K562 (cell line): ENCODE results near the gene ECE2. TPM values are rescaled to one million over a fixed set of nuclear protein-coding genes. Genes with fewer than 3 reads are reported as not detected.

Experiments
- BRF2 ChIP-seq: IDR thresholded peaks from 3 replicates; pipeline ENCODE4 v1.6.1; 2011; ENCODE audit warnings: borderline replicate concordance, mild to moderate bottlenecking; ENCODE audit not compliant: insufficient read length, insufficient read depth
- CBFA2T3 ChIP-seq: fragments of 450-650 bp; IDR thresholded peaks from 2 replicates; pipeline ENCODE4 v1.6.1; 2017
- CXXC5 ChIP-seq: fragments of 250-450 bp; sonication (Bioruptor Pico); IDR thresholded peaks from 2 replicates; pipeline ENCODE4 v1.8.0; 2022; ENCODE audit warnings: inconsistent platforms, mild to moderate bottlenecking, moderate library complexity
- HSF4 ChIP-seq: fragments of 250-450 bp; sonication (Bioruptor Pico); IDR thresholded peaks from 2 replicates; pipeline ENCODE4 v2.1.2; 2022; ENCODE audit warnings: mild to moderate bottlenecking, moderate library complexity, borderline replicate concordance
- MAFG ChIP-seq: fragments of 450-650 bp; conservative IDR thresholded peaks from 2 replicates; pipeline ENCODE4 v1.6.1; 2016; ENCODE audit warnings: missing genetic modification characterization, missing compliant biosample characterization
- MAFK ChIP-seq: IDR thresholded peaks from 2 replicates; pipeline ENCODE4 v1.6.1; 2011; ENCODE audit warnings: low read length, improper control_type of control experiment
- MCM2 ChIP-seq: fragments of 450-650 bp; IDR thresholded peaks from 2 replicates; pipeline ENCODE4 v1.6.1; 2017; ENCODE audit warnings: low read depth, mild to moderate bottlenecking
- NCOR1 ChIP-seq: fragments of 450-650 bp; IDR thresholded peaks from 2 replicates; pipeline ENCODE4 v1.6.1; 2016; ENCODE audit warnings: mild to moderate bottlenecking, moderate library complexity
- NFXL1 ChIP-seq: fragments of 450-650 bp; formaldehyde crosslinking; IDR thresholded peaks from 2 replicates; pipeline ENCODE4 v1.4.0; 2021; ENCODE audit warnings: mild to moderate bottlenecking
- NR2C2 ChIP-seq, 2 experiments: fragments of 200-800 bp in 1 of 2; sonication (Bioruptor generic) in 1 of 2; sonication (generic) in 1 of 2; formaldehyde crosslinking in 1 of 2; IDR thresholded peaks; 2 replicates each; pipeline versions ENCODE4 v1.6.1 to v1.8.0; 2016 to 2022; ENCODE audit warnings: mild to moderate bottlenecking in 1 of 2, missing compliant biosample characterization in 1 of 2, missing genetic modification characterization in 1 of 2, missing genetic modification reagents in 1 of 2
- PRMT5 ChIP-seq: sonication (generic); formaldehyde crosslinking; IDR thresholded peaks from 2 replicates; pipeline ENCODE4 v1.5.0; 2020; ENCODE audit warnings: missing genetic modification reagents
- SUPT5H ChIP-seq: fragments of 450-650 bp; IDR thresholded peaks from 2 replicates; pipeline ENCODE4 v1.6.1; 2016
- TCF7 ChIP-seq: sonication (generic); IDR thresholded peaks from 2 replicates; pipeline ENCODE4 v1.6.1; 2016; ENCODE audit warnings: antibody characterized with exemption, borderline replicate concordance
- ZBTB7A ChIP-seq: IDR thresholded peaks from 2 replicates; pipeline ENCODE4 v1.6.1; 2011; ENCODE audit warnings: low read depth, mild to moderate bottlenecking, low read length, moderate library complexity, borderline replicate concordance; ENCODE audit not compliant: control insufficient read depth
- ZFP1 ChIP-seq: fragments of 450-650 bp; formaldehyde crosslinking; IDR thresholded peaks from 2 replicates; pipeline ENCODE4 v1.4.0; 2020; ENCODE audit warnings: mild to moderate bottlenecking, mixed read lengths
- ZNF311 ChIP-seq: fragments of 250-450 bp; sonication (Bioruptor Pico); IDR thresholded peaks from 2 replicates; pipeline ENCODE4 v1.4.0; 2020; ENCODE audit warnings: mild to moderate bottlenecking, moderate library complexity
- ZNF436 ChIP-seq: fragments of 250-450, 450-650 bp; sonication (Bioruptor Pico); formaldehyde crosslinking; IDR thresholded peaks from 2 replicates; pipeline ENCODE4 v1.7.0; 2020; ENCODE audit warnings: mild to moderate bottlenecking
- ZNF785 ChIP-seq: fragments of 250-450 bp; sonication (Bioruptor Pico); IDR thresholded peaks from 2 replicates; pipeline ENCODE4 v1.4.0; 2020; ENCODE audit warnings: mild to moderate bottlenecking
- ZNF79 ChIP-seq: fragments of 250-450 bp; sonication (Bioruptor Pico); IDR thresholded peaks from 2 replicates; pipeline ENCODE4 v1.4.0; 2020; ENCODE audit warnings: low read depth, mild to moderate bottlenecking, moderate library complexity
- polyA plus RNA-seq, 8 experiments: library from polyadenylated mRNA; depleted of rRNA in 4 of 8; stranded (reverse) in 5 of 8; unstranded in 3 of 8; fragments of >200 nt; fragmentation: Nextera tagmentation in 2 of 8; fragmentation: Illumina TruSeq in 1 of 8; extraction: Ambion mirVana in 2 of 8; extraction: Trizol in 1 of 8; gene quantifications; 2 replicates each; pipeline versions ENCODE4 v1.2.1 to v1.2.3, GENCODE V29; 2011 to 2014; ENCODE audit warnings: inconsistent platforms in 1 of 8, missing spikeins in 1 of 8
- total RNA-seq, 7 experiments: library from RNA; depleted of rRNA in 6 of 7; stranded (reverse); fragments of >200 nt in 6 of 7; fragmentation: Illumina TruSeq in 2 of 7; extraction: Trizol in 2 of 7; gene quantifications; 2 replicates each; pipeline versions ENCODE4 v1.2.1 to v1.2.3, GENCODE V29; 2011 to 2021; ENCODE audit warnings: low replicate concordance in 1 of 7
- TF ChIP-seq, protein P1 (sequence below), 2 experiments: IDR thresholded peaks; 2 replicates each; pipeline ENCODE4 v1.6.1; 2011; ENCODE audit warnings: borderline replicate concordance in 1 of 2, control low read depth in 1 of 2, low read depth in 1 of 2, low read length in 1 of 2, mild to moderate bottlenecking in 1 of 2, mixed read lengths in 1 of 2, moderate library complexity in 1 of 2; ENCODE audit not compliant: insufficient read depth in 1 of 2, insufficient read length in 1 of 2, poor library complexity in 1 of 2, severe bottlenecking in 1 of 2; ENCODE audit errors: extremely low read depth in 1 of 2

ECE2 gene
- total and polyA plus RNA-seq, 9 of the 15 experiments (the other 6 are each of a cell fraction or from before 2014, with no cell fraction given), result not detected

DNA sequence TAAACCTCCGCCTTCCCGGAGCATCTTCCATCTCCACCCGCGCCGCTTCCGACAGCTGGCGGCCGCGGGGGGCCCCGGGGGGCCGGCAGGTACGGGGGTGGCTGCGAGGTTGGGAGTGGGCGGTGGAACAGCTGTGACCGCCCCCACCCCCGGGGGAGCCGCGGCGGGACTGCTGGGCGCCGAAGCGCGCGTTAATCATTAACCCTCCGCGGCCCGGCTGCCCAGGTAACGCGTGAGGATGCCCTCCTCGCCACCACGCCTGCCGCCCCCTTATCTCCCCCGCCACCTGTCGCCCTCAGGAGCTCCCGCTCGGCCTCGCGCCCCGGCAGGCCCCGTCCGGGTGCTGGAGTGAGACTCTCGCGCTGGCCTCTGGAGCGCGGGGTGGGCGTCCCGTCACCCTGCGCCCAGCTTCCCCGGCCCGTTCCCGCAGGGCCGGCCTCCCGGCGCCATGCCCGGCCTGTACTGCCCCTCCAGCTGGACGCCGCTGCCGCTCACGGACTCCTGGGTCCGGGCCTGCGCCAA is 45.7 kb upstream of the ECE2 start (continued):
- no peak for TF ChIP-seq MAFG
- no peak for TF ChIP-seq TCF7
- no peak for TF ChIP-seq NR2C2 (CRISPR knock-in tag; IDR thresholded peaks at IDR 0.05)
- no peak for TF ChIP-seq NR2C2 (tag; IDR thresholded peaks at IDR 0.05)
- TF ChIP-seq NFXL1 (CRISPR knock-in tag), result no peak
- TF ChIP-seq NCOR1, result no peak
- TF ChIP-seq ZFP1, result no peak
- peak; percentile 26; the same call in 1 of the 2 replicates for TF ChIP-seq CBFA2T3
- no peak for TF ChIP-seq ZNF436 (CRISPR knock-in tag)
- no peak for TF ChIP-seq BRF2
- no peak for TF ChIP-seq ZNF311 (CRISPR knock-in tag)
- TF ChIP-seq SUPT5H, result no peak
- TF ChIP-seq ZBTB7A, result 0 out of 2 replicates have a peak, but pooled peaks have one; percentile 21
- TF ChIP-seq MAFK, result no peak
- no peak for TF ChIP-seq ZNF785 (CRISPR knock-in tag)
- no peak for TF ChIP-seq PRMT5 (CRISPR knock-in tag)
- no peak for TF ChIP-seq ZNF79
- 0 out of 2 replicates have a peak, but pooled peaks have one; percentile 10 for TF ChIP-seq CXXC5
- no peak for TF ChIP-seq HSF4 (CRISPR knock-in tag)
- TF ChIP-seq, protein P1, sequence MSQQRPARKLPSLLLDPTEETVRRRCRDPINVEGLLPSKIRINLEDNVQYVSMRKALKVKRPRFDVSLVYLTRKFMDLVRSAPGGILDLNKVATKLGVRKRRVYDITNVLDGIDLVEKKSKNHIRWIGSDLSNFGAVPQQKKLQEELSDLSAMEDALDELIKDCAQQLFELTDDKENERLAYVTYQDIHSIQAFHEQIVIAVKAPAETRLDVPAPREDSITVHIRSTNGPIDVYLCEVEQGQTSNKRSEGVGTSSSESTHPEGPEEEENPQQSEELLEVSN (IDR thresholded peaks at IDR 0.05; ENCODE audit: borderline replicate concordance in 1 of 2, extremely low read depth in 1 of 2, insufficient read depth in 1 of 2, insufficient read length in 1 of 2, low read depth in 1 of 2, low read length in 1 of 2, poor library complexity in 1 of 2, severe bottlenecking in 1 of 2), result peak in 1 of 2 experiments; percentile 52
- TF ChIP-seq MCM2, result no peak
- TF ChIP-seq, all 486 proteins: peak for 5
